HG02588 (cell line): Measurements from ENCODE around the gene AQR.
"Not testable (repeated sequence)": the region's sequence is repeated elsewhere in the genome, so short reads cannot be mapped to it uniquely, and the experiment has no call there.

Source experiments
- ATAC-seq: cut with Tn5 transposase; IDR thresholded peaks from one replicate; pipeline ENCODE4 v1.9.1; 2021; ENCODE audit warnings: mild to moderate bottlenecking, moderate library complexity; ENCODE audit not compliant: unreplicated experiment

AQR gene

DNA sequence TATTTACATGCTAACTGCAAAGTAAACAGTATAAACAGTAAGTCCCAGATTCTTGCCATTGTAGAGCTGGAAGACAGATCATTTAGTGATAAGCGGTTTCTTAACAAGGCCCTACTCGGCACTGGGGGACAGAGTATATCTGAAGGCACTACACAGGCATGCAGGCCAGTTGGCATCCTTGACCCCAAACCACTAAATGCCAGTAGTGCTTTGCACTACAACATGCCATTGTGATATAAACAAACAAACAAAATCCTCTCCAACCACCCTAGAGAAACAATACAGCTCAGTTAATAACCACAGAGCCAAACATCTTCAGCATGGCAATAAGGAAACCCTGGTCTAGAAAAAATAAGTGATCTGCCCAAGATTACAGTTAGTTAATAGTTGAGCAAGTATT lies 5.3 kb downstream of the AQR start:
- no peak for ATAC-seq

- ATAC-seq = no peak
Observed at GRCh38 chr15:34953851-34954250, 15.7 kb downstream of the AQR start.

GRCh38 chr15:34952481-34952880 lies 17.1 kb downstream of the AQR start:
- ATAC-seq = no peak

DNA sequence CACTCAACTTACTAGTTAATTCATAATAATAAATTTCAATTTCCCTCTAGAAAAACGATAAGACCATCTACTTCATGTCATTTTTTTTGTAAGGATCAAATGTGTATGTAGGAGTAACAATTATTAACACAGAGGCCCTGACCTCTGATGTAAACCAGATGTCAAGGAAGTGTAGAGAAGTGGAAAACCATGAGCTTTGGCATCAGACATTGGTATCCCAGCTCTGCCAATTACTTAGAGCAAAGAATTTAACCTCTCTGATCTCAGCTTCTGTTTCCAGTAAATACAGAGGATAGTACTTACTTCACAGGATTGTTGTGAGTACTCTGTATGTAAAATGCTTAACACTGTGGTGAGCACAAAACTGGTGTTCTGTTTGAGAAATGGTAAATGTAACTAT lies 17.5 kb downstream of the AQR start:
- no peak for ATAC-seq

DNA sequence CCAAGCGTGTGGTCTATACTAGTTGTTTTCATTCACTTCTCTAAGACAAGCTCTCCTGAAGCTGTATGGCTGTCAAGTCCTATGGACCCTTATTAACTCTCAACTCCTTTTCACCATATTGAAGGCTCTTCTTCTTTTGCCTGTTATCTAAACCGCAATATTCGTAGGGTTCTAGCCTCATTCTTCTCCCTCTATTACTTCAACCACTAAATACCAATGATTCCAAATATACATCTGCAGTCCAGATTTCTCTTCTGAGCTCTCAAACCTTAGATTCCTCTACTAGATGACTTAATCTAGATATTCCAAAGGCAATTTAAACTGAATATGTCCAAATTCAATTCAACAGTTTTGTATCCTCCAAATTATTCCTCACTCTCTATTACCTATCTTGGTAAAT lies 24.6 kb downstream of the AQR start:
- no peak for ATAC-seq

- no peak for ATAC-seq
Observed at GRCh38 chr15:34943711-34944110, 25.8 kb downstream of the AQR start.

DNA sequence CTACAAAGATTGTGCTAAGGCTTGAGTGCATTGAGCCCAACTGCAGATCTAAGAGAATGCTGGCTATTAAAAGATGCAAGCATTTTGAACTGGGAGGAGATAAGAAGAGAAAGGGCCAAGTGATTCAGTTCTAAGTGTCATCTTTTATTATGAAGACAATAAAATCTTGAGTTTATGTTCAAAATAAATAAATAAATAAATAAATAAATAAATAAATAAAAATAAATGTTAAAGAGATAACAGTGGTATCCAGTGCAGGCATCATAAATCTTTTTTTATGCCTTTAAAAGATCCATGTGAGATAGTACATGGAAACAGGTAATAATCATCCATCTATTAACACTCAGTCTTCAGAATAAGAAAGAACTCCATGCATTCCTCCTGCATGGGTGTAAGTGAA lies 26.3 kb downstream of the AQR start:
- ATAC-seq = not testable (repeated sequence)

GRCh38 chr15:34942363-34942762 lies 27.2 kb downstream of the AQR start:
- no peak for ATAC-seq

DNA sequence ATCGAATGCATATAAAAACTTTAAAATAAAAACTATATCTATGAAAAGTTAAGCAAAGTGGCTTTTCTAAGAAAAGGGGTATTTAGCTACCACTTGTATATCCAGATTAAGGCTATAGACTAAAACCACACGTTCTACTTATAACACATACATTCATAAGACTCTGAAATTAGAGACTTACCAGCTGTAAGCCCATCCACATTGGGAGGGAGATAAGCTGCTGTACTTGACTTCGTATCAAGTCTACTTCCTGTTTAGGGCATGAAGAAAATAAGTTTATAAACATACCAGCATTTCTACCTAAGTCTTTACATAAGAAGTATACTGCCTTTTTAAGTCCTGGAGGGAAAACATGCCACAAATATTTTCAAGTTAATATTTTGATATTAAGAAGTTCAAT lies 27.7 kb downstream of the AQR start:
- ATAC-seq = no peak

- no peak for ATAC-seq
Observed at GRCh38 chr15:34941185-34941698, 28.3 kb downstream of the AQR start.

- no peak for ATAC-seq
Observed at GRCh38 chr15:34933432-34933975, 36.0 kb downstream of the AQR start.

DNA sequence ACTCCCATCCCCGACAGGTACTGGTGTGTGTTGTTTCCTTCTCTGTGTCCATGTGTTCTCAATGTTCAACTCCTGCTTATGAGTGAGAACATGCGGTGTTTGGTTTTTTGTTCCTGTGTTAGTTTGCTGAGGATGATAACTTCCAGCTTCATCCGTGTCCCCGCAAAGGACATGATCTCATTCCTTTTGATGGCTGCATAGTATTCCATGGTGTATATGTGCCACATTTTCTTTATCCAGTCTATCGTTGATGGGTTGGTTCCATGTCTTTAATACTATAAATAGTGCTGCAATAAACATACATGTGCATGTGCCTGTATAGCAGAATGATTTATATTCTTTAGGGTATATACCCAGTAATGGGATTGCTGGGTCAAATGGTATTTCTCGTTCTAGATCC lies 41.2 kb downstream of the AQR start:
- ATAC-seq = not testable (repeated sequence)

- no peak for ATAC-seq
Observed at GRCh38 chr15:34927726-34928125, 41.8 kb downstream of the AQR start.

GRCh38 chr15:34914317-34914716 lies 55.2 kb downstream of the AQR start:
- no peak for ATAC-seq

DNA sequence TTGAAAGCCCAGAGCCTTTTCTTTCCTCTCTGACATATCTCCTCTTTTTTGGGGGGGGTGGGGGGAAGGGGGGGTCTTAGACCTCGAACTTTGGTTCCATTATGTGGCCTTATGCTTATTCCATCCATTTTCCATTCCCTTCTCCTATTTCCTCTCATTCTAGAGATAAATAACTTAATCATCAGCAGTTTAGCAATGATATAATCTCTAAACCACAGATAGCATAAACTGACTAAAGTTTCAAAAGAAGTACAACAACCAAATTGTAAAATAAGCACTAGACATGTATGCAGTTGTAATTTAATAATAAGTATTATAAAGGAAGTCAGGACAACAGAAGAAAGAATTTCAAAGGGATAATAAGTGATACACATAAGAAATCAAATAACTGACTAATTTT lies 64.5 kb downstream of the AQR start:
- no peak for ATAC-seq

- ATAC-seq = no peak
Observed at GRCh38 chr15:34904527-34904926, 65.0 kb downstream of the AQR start.

DNA sequence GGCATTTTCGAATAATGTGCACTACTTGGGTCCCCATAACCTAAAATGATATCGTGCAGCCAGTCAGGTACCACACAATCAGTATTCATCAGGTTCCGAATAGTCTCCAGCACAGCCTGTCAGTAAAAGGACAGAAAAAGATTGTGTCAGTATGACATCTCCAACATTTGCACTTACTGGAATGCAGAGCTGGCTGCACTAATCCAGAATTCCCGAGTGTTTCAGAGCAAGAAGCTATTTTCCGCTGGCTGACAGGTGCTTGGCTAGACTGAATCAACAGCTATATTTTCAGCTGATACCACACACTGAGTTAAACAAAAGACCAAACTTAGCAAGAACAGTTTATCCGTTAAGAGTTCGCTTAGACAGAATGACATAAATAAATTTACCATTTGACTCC lies 68.8 kb downstream of the AQR start:
- no peak for ATAC-seq

- ATAC-seq = no peak
Observed at GRCh38 chr15:34896183-34896582, 73.4 kb downstream of the AQR start.

- ATAC-seq = no peak
Observed at GRCh38 chr15:34893967-34894366, 75.6 kb downstream of the AQR start.

GRCh38 chr15:34892963-34893591 lies 76.5 kb downstream of the AQR start:
- no peak for ATAC-seq

DNA sequence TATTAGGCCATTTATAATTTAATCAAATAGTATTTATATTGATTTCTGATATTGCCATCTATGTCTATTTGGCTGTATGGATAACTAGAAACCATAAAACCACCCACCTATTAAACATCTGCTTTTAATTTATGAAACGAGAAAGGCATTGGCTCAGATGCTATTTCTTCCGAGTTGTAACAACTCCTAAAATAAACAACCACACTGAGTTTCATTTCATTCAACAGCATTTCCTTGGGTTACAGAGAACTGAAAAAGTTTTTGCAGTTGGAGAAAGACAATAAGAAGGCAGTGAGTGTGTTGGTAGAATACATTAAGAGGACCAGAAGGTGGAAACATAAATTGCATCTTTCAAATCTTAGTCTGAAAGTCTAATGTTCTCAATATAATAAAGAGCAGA lies 79.1 kb downstream of the AQR start:
- ATAC-seq = no peak

- ATAC-seq = no peak
Observed at GRCh38 chr15:34889476-34889875, 80.1 kb downstream of the AQR start.

- ATAC-seq = no peak
Observed at GRCh38 chr15:34886134-34886533, 83.4 kb downstream of the AQR start.
